ENCODE data around the gene LRP8. TPM values are rescaled to one million over a fixed set of nuclear protein-coding genes. Genes with fewer than 3 reads are reported as not detected.
A peak's percentile ranks its signal among the peaks of the same experiment; 100 is the strongest.

LRP8 gene
- total and polyA plus RNA-seq, 5 experiments from 2014 or later = 0.75 to 11.7 (median 1.4) TPM

GRCh38 chr1:53259932-53260331 lies 67.9 kb downstream of the LRP8 start:
- POLR2A ChIA-PET = no interaction called here
- H3K27ac Mint-ChIP-seq = no peak overlapping the region
- peaks cover 0 to 28% (median 0%) of the 10 kb centered on the region in 3 donors for H3K36me3 Mint-ChIP-seq
- no peaks in the 10 kb centered on the region for H3K4me1 Mint-ChIP-seq
- no peak overlapping the region for H3K4me3 Mint-ChIP-seq
- no peaks in the 10 kb centered on the region for H3K9me3 Mint-ChIP-seq
- no peak for DNase-seq
- ATAC-seq = no peak
- no peaks in the 10 kb centered on the region for H3K27me3 Mint-ChIP-seq

GRCh38 chr1:53258216-53258615 lies 69.7 kb downstream of the LRP8 start:
- POLR2A ChIA-PET = no interaction called here
- H3K36me3 Mint-ChIP-seq = peaks cover 0 to 21% (median 0%) of the 10 kb centered on the region in 3 donors
- H3K27me3 Mint-ChIP-seq = no peaks in the 10 kb centered on the region
- DNase-seq (no peak), ATAC-seq (no peak)
- H3K4me3 Mint-ChIP-seq = no peak overlapping the region
- peak overlapping the region in 1 of 10 donors; percentile 10 for H3K27ac Mint-ChIP-seq
- no peaks in the 10 kb centered on the region for H3K4me1 Mint-ChIP-seq
- H3K9me3 Mint-ChIP-seq = no peaks in the 10 kb centered on the region

DNA sequence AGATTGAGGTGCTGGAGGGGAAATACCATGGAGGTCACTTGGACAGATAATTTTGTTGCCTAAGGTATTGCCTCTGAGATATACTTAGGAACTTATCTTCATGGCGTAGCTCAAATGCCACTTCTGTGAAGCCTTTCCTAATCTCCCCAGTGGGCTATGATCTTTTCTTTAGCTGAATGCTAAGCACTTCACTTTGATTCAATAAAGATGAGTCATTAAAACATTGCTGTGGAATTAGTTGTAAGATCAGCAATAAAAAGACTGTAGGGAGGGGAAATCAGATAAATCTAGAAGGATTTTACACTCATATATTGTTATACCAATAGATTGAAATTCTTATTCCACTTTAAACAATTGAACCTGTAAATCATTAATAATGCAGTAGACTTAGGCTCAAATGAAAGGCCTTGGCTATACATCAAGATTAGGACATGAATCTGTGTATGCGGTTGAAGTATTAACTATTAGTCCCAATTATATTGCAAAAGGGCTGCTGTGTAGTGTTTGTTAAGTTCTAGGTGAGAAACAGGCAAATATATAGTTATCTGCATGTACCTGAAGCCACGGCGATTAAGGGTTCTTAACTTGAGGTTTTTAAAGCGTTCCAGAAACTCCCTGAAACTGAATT lies 70.3 kb downstream of the LRP8 start:
- POLR2A ChIA-PET = no interaction called here
- Mint-ChIP-seq H3K4me1 (no peaks in the 10 kb centered on the region), H3K9me3 (no peaks in the 10 kb centered on the region), H3K4me3 (no peak overlapping the region), H3K27ac (peak overlapping the region in 1 of 10 donors; percentile 10), H3K27me3 (no peaks in the 10 kb centered on the region), H3K36me3 (peaks cover 0 to 21% (median under 1%) of the 10 kb centered on the region in 3 donors)
- no peak for DNase-seq
- no peak for ATAC-seq

- H3K36me3 Mint-ChIP-seq = peaks cover 0 to 19% (median 3%) of the 10 kb centered on the region in 3 donors
- POLR2A ChIA-PET = no interaction called here
- DNase-seq = no peak
- no peaks in the 10 kb centered on the region for H3K4me1 Mint-ChIP-seq
- H3K9me3 Mint-ChIP-seq = no peaks in the 10 kb centered on the region
- no peak for ATAC-seq
- H3K27me3 Mint-ChIP-seq = no peaks in the 10 kb centered on the region
- H3K4me3 Mint-ChIP-seq = no peak overlapping the region
- no peak overlapping the region for H3K27ac Mint-ChIP-seq
Measured at GRCh38 chr1:53256511-53257453, 71.1 kb downstream of the LRP8 start.

DNA sequence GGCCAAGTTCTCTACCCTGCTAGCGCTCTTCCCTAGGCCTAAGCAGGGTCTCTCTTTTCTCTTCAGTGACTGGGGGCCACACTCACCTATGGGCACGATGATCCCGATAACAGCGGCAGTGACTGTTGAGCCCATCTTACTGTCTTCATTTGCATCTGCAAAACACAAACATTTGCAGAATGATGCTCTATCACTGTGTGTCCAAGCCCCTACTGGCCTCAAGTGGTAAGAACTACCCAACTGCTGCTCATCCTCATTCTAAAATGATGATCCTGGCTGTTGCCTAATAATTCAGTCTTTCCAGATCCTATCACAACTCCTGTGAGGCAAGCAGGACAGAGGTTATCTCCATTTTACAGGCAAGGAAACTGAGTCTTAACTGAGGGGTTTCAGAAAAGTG lies 72.8 kb downstream of the LRP8 start:
- DNase-seq (no peak), ATAC-seq (no peak)
- H3K27me3 Mint-ChIP-seq = no peaks in the 10 kb centered on the region
- H3K4me1 Mint-ChIP-seq = no peaks in the 10 kb centered on the region
- no peaks in the 10 kb centered on the region for H3K9me3 Mint-ChIP-seq
- H3K4me3 Mint-ChIP-seq = no peak overlapping the region
- POLR2A ChIA-PET = no interaction called here
- H3K27ac Mint-ChIP-seq = no peak overlapping the region
- H3K36me3 Mint-ChIP-seq = peaks cover 0 to 17% (median 3%) of the 10 kb centered on the region in 3 donors

- H3K9me3 Mint-ChIP-seq = no peaks in the 10 kb centered on the region
- H3K4me1 Mint-ChIP-seq = no peaks in the 10 kb centered on the region
- ATAC-seq (no peak), DNase-seq (no peak)
- peaks cover 0 to 14% (median 3%) of the 10 kb centered on the region in 3 donors for H3K36me3 Mint-ChIP-seq
- POLR2A ChIA-PET = no interaction called here
- H3K4me3 Mint-ChIP-seq = no peak overlapping the region
- H3K27me3 Mint-ChIP-seq = no peaks in the 10 kb centered on the region
- peak overlapping the region in 1 of 10 donors; percentile 8 for H3K27ac Mint-ChIP-seq
Measured at GRCh38 chr1:53254011-53254640, 73.7 kb downstream of the LRP8 start.

DNA sequence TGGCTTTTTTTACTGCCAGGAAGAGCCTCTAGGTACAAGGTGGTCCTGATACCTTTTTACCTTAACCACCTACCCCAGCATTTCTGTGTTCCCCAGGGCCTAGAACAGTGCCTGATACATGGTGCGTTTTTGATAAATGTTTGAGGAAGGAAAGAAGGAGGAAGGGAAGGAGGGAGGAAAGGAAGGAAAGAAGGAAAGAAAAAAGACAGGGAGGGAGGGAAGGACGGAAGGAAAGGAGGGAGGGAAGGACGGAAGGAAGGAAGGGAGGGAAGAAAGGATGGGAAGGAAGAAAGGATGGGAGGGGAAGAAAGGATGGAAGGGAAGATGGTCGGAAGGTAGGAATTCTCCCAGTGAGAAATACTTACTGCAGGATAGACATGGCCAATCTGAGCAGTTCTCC lies 77.5 kb downstream of the LRP8 start:
- DNase-seq (no peak), ATAC-seq (no peak)
- Mint-ChIP-seq H3K4me3 (no peak overlapping the region), H3K27ac (no peak overlapping the region), H3K36me3 (peaks cover 0 to 14% (median 3%) of the 10 kb centered on the region in 3 donors), H3K9me3 (no peaks in the 10 kb centered on the region), H3K27me3 (no peaks in the 10 kb centered on the region), H3K4me1 (peaks cover 0 to 8% (median 0%) of the 10 kb centered on the region in 4 donors)
- POLR2A ChIA-PET = no interaction called here

GRCh38 chr1:53249706-53250105 lies 78.2 kb downstream of the LRP8 start:
- DNase-seq = no peak
- peaks cover 0 to 10% (median 0%) of the 10 kb centered on the region in 4 donors for H3K4me1 Mint-ChIP-seq
- H3K36me3 Mint-ChIP-seq = peaks cover 0 to 14% (median 3%) of the 10 kb centered on the region in 3 donors
- no peak for ATAC-seq
- no peak overlapping the region for H3K4me3 Mint-ChIP-seq
- no peak overlapping the region for H3K27ac Mint-ChIP-seq
- no peaks in the 10 kb centered on the region for H3K9me3 Mint-ChIP-seq
- H3K27me3 Mint-ChIP-seq = no peaks in the 10 kb centered on the region
- POLR2A ChIA-PET = no interaction called here

DNA sequence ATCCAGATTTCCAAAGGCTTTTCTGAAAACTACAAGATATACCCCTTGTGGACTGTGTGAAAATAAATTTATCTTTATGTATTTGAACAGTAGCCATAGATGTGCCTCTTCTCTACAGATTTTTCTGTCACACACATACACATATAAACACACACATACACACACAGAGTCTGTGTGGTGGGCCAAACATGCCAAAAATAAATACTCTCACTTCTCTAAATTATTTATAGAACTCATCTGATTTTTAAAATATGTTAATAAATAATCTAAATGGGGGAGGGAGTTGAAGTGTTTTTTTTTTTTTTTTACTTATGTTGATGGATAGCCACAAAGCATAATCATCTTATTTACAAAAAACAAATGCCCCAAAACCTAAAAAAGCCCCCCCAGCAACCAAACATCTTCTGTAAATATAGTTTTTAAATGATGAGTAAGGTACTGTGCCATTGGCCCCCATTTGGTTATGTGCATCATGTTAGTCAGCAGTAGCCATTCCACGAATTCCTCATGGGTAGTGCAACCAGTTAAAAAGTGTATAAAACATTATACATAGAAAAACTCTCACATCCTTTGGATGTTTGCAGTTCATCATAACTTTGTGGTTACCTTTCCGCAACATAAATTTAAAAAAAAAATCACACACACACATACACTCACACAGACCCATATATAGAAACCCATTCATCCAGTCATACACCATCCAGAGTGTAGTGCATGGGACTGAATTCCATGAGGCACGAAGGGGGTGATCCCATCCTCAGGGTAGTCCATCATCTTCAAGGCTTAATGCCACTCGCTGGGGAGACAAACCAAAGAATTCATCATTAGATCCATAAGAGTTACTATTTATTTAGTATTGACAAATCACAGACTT lies 81.4 kb downstream of the LRP8 start:
- no peak for ATAC-seq
- no peak overlapping the region for H3K27ac Mint-ChIP-seq
- no peaks in the 10 kb centered on the region for H3K27me3 Mint-ChIP-seq
- POLR2A ChIA-PET = no interaction called here
- H3K4me1 Mint-ChIP-seq = peaks cover 0 to 10% (median 0%) of the 10 kb centered on the region in 4 donors
- no peak for DNase-seq
- H3K36me3 Mint-ChIP-seq = peaks cover 0 to 9% (median 0%) of the 10 kb centered on the region in 3 donors
- no peaks in the 10 kb centered on the region for H3K9me3 Mint-ChIP-seq
- H3K4me3 Mint-ChIP-seq = no peak overlapping the region

GRCh38 chr1:53244141-53244540 lies 83.7 kb downstream of the LRP8 start:
- ATAC-seq = no peak
- Mint-ChIP-seq H3K4me3 (no peak overlapping the region), H3K27me3 (no peaks in the 10 kb centered on the region), H3K36me3 (peaks cover 0 to 3% (median 0%) of the 10 kb centered on the region in 3 donors), H3K27ac (no peak overlapping the region), H3K4me1 (peaks cover under 1 to 11% (median 1%) of the 10 kb centered on the region in 4 donors), H3K9me3 (no peaks in the 10 kb centered on the region)
- POLR2A ChIA-PET = no interaction called here
- no peak for DNase-seq

DNA sequence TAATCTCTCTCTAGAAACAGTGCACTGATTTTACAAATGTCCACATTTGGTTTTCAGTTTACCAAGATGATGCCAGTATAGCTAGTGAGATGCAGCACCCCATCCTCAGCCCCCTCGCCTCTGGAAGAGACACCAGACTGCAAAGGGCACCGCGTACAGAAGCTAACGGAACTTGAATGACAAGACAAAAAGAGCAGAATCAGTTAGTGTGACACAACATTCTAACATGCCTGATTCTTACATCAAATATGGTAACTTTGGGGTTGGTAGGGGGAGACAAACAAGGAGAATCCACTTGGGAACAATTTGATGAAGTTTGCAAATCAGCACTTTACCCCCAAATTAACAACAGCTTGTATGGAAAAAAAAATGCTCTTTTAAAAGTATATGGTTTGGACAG lies 85.5 kb downstream of the LRP8 start:
- Mint-ChIP-seq H3K9me3 (no peaks in the 10 kb centered on the region), H3K27ac (no peak overlapping the region), H3K4me1 (peaks cover 12 to 27% (median 16%) of the 10 kb centered on the region in 4 donors), H3K4me3 (no peak overlapping the region), H3K27me3 (no peaks in the 10 kb centered on the region), H3K36me3 (peaks cover 0 to 3% (median 0%) of the 10 kb centered on the region in 3 donors)
- POLR2A ChIA-PET = no interaction called here
- ATAC-seq = no peak
- no peak for DNase-seq

DNA sequence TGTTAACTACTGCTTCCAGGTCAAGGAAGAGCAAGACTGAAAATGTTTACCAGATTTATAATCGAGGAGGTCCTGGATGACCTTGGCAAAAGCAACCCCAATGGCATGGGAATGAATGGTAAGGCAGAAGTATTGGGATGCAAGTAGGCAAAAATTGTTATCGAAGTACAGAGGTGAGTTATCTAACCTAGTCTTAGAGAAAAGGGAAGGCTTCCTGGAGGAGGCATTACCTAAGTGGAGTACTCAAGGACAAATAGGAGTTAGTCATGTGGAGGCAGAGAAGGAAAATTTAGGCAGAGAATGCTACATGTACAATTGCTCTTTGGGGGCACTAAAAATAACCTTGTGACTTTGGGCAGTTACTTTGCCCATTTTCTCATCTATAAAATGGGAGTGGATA lies 86.0 kb downstream of the LRP8 start:
- H3K4me3 Mint-ChIP-seq = no peak overlapping the region
- no peak overlapping the region for H3K27ac Mint-ChIP-seq
- POLR2A ChIA-PET = no interaction called here
- no peaks in the 10 kb centered on the region for H3K27me3 Mint-ChIP-seq
- DNase-seq (no peak), ATAC-seq (no peak)
- no peaks in the 10 kb centered on the region for H3K9me3 Mint-ChIP-seq
- peaks cover 12 to 31% (median 20%) of the 10 kb centered on the region in 4 donors for H3K4me1 Mint-ChIP-seq
- peaks cover 0 to 3% (median 0%) of the 10 kb centered on the region in 3 donors for H3K36me3 Mint-ChIP-seq

All from naive thymus-derived CD8-positive, alpha-beta T cell (primary cell).